Ramos (cell line): ENCODE data around the gene ZDHHC6.
"Not testable (repeated sequence)": the region's sequence is repeated elsewhere in the genome, so short reads cannot be mapped to it uniquely, and the experiment has no call there.

Experiments
- in situ Hi-C: fragments of 300-500 bp; cut with MboI; formaldehyde crosslinking; loops from one replicate; pipeline ENCODE4 v1.14.3; 2022; ENCODE audit warnings: low sequenced_read_pairs; ENCODE audit not compliant: unreplicated experiment

Gene ZDHHC6

DNA sequence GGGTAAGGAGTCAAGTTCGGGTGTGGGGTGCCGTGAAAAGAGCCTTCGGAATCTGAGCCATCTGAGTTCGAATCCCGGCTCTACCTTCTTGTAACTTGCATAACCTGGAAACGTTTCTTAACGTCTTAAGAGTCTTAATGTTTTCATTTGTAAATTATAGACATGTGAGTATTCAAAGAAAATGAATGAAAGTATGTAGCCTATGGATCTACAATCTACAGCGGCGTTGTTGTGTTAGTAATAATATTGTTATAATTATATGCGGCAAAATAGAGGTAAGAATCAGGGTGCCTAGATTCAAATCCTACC lies 860 bp upstream of the ZDHHC6 start:
- in situ Hi-C loops = no loop called here

DNA sequence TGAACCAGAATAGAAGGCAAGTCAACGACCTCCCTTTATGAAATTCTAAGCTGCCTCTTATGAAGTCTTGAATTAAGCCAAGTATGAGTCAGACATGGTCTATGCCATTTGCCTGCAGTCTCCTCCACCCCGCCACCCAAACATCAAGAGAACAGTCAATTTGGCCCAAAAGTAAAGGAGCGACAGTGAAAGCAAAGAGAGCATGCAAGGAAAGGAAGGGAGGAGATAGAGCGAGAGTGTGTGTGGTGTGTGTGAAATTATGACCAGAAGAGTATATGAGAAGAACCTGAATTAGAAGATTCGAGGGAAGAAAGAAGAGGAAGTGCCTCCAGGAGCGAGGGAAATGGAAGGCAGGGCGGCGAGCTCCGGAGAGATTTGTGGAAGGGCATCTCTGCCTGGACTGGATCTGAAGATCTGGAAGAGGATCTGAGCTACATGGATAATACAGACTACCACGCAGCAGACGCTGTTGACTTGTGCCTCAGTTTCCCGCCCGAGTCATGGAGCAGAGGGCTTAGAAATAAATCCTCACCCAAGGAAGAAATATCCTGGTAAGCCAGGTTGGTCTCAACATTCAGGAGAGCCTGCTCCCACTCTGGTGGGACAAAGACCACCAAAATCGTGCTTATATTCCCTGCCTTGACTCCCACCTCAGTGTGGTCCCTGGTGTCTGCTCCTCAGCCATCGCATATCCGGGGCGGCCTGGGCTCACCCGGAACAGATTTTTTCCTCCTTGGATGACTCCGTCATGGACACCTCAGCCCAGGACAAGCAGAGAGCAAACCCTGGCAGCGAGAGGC lies 459 bp downstream of the ZDHHC6 start:
- in situ Hi-C loops = no loop called here

DNA sequence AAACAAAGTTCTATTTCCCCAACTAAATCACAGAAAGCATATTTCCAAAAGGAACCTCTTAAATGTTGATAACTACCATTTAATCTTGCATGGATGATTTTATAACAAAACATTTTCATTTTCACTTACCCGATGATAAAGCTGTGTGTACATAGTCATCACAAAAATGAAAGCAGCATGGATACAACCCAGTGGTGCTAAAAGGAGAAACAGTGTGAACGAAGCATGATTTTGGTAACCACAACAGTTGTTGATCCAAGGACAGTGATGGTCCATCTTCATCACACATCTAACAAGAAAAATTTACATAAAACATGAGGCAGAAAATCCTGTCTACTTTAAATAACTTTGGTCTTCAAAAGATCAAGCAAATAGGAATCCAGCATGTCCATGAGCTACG lies 4.7 kb downstream of the ZDHHC6 start:
- in situ Hi-C loops = no loop called here

- in situ Hi-C loops = no loop called here
Measured at GRCh38 chr10:112441520-112441919, 5.2 kb downstream of the ZDHHC6 start.

- in situ Hi-C loops = no loop called here
Measured at GRCh38 chr10:112438356-112438755, 8.4 kb downstream of the ZDHHC6 start.

DNA sequence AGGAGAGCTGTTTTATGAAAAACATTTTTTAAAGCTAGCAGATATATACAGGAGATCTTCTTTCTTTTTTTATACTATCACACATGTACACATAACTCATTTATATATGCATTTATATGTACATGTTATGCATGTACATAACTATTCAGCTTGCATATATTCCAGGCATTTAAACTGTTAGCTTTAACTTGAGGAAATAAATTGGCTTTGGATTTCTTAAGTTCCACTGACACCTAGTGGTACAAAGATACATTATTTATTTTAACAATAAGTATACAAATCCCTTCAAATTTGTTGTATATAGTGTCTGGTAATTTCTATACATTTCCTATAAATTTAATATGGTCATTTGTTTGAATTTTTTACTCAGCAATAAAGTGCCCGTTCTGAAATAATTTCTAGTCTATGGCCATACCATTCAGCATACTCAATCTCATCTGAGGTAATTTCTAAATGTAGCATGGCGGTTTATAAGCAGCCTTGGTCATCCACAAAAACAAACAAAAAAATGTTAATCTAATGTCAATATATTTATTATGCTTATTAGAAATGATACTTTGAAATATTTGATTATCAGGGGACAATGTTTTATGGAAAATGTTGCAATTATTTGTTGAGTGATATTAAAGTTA lies 11.6 kb downstream of the ZDHHC6 start:
- in situ Hi-C loops = no loop called here

DNA sequence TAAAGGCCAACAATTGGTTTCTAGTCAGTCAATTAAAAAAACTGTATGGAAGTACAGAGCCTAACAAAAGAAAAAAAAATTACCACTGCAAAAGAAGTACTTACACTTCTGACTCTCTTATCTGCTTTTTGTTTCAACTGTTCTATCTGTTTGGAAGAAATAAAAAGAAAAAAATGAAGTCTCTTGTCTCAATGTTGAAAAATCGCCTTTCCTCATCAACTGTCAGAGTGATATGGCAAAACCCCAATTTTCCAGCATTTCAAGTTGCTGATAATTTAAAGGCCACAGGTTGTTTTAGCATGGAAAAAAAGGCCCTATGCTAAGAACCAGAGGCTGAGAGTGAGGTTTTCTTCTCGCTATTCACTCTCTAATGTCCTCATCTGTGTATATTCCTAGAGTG lies 13.6 kb downstream of the ZDHHC6 start:
- in situ Hi-C loops = no loop called here

DNA sequence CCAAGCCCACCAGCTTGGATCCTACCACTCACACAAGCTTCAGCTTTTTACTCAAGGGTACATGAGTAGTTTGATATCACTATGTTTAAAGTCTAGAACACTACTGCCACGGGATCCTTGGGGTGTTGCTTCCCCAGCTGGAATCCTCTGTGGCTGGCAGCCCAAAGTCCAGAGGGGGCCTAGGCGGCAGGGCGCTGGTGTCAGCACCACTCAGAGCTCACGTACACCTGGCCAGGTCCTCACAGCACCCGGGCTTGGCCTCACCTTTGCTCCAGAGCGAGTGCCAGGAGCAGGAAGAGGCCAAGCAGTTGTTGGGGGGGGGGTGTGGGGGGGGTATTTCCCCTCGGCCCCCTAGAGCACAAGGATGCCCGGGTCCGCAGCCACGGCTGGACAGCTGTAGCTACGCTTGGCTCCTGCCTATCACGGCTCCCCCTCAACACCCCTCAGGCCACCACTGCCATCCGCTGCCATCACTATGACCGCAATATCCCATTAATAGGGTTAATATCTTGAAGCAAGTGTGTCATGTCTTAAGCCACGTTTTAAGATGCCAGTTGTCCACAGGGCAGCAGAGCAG lies 17.0 kb downstream of the ZDHHC6 start:
- in situ Hi-C loops = no loop called here

DNA sequence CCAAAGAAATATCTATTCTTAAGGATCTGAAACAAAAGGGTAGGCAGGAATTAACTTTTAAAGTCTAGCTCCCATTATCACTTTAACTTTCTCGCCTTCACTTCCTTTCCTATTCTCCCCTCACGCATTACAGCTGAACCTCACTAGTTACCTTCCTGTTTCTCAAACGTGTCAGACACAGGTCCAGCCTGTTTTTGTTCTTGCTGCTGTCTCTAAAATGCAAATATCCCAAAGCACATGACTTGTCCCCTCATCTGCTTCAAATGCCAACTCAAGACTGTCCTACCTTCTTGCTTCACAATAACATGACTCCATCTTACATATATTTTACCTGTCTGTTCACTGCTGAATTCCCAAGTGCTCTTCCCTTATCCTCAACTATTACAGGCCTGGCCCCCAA lies 17.6 kb downstream of the ZDHHC6 start:
- in situ Hi-C loops = no loop called here

- in situ Hi-C loops = no loop called here
Measured at GRCh38 chr10:112426111-112426510, 20.6 kb downstream of the ZDHHC6 start.

DNA sequence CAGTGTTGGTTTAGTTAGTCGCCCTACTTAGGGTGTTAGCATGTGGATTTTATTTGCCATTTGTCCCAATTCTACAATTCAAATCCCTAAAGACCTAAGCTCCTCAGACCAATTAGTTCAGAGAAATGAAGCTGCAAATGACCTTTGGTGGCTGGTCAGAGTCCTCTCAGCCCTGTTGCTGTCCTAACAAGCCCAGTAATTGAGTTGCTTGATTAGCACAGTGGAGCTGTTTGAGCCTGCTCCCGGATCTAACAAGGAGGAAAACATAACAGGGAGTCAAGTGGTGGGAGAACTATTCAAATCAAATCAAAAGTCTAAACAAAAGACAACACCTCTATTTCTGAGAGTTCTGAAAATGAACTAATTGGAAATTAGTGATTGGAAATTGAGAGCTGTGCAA lies 22.1 kb downstream of the ZDHHC6 start:
- in situ Hi-C loops = no loop called here

DNA sequence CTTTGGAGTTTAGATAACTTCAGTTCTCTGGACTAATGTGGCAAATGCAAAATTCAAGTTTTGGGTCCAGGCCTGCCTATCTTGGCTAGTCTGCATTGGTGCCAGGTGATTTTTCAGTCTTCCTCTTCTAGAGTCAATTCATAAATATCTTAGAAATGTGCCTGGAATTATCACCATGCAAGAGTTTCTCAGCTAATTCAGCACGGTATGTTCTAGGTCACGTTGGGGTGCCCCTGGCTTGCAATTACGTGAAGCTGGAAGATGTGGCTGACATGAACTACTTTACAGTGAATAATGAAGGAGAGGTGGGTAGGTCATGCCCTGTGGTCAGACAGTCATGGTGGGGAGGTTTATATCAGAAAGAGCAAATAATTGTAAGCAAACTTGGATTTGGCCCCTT lies 25.0 kb downstream of the ZDHHC6 start:
- in situ Hi-C loops = no loop called here

DNA sequence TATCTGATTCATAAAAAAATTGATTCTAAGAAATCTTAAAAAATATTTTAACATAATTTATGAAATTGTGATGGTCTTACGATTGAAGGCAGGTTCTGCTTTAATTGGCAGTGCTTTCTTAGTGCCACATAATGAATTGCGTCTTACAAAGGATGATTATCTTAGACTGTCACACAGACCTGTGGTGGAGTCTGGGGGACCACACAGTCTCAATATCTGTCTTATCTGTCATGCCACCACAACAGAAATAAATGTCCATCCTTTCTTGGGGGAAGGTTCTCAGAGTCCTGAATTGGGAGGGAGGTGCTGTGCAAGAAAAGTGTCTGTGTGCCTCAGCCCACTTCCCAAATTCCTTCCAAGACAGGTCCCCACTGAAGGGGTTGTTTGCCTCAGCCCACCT lies 34.0 kb downstream of the ZDHHC6 start:
- in situ Hi-C loops = no loop called here

DNA sequence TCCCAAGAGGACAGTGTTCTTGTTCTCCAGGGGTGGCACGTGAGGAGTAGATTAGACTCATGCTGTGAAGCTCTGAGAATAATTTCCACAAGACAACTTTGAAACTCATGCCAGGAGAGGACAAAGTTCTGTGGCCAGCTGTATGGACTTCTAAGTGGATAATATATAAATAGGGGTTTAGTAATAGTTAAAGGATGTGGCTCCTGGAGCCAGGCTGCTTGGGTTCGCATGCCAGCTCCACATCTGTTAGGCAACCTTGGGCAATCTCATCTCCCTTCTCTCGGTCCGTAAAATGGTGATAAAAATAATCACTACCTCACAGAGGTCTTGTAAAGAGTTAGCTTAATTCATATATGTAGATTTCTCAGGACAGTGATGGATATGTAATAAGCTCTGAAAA lies 37.0 kb downstream of the ZDHHC6 start:
- in situ Hi-C loops = no loop called here

DNA sequence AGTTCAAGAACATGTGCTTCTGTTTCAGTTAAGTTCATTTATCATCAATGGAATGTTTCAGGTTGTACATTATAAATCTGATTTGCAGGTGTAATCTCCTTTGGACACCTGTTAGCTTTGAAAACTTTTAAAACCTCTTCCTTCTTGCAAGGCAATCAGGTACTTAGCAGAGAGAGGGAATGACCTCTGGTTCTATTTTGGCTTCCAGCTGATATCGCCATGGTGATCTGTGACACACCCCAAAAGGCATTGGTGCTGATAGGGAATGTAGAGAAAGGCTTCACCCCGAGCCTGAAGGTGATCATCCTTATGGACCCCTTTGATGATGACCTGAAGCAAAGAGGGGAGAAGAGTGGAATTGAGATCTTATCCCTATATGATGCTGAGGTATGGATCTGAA lies 37.4 kb downstream of the ZDHHC6 start:
- in situ Hi-C loops = no loop called here

- in situ Hi-C loops = no loop called here
Measured at GRCh38 chr10:112407696-112408095, 39.0 kb downstream of the ZDHHC6 start.

- in situ Hi-C loops = not testable (repeated sequence)
Measured at GRCh38 chr10:112406806-112407205, 39.9 kb downstream of the ZDHHC6 start.

DNA sequence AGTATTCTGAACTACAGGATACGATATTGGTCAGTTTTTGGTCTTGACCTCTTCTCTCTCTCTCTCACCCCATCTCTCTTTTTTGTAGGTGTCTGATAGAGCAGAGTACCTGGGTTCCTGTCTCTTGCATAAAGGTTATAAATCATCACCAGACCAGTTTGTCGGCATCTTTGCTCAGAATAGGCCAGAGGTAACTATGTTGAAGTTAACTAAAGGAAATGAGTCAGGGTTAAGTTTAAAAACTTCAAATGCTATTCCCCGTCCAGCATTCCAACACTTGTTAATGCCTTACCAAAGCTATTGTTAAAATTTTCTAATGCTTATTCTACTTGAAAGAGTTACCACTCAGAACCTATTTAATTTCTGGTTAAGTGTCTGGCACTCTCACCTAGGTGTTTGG lies 42.1 kb downstream of the ZDHHC6 start:
- in situ Hi-C loops = no loop called here

GRCh38 chr10:112402917-112403316 lies 43.8 kb downstream of the ZDHHC6 start:
- in situ Hi-C loops = no loop called here

DNA sequence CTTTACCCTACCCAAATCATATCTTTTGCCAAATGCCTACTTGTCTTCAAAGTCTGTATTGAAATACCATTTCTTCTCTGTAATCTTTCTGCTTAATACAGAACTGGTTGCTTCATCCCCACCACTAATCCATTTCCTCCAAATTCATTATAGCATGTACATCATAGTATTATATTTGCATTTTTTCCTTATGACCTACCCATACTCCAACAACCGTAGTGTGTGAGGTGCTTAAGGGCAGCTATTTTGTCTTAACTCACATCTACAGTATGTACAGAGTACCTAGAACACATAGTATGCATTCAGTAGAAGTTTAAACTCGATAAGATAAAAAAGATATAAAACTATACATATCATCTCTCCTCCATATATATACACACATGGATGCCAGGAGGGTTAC lies 49.1 kb downstream of the ZDHHC6 start:
- in situ Hi-C loops = no loop called here

DNA sequence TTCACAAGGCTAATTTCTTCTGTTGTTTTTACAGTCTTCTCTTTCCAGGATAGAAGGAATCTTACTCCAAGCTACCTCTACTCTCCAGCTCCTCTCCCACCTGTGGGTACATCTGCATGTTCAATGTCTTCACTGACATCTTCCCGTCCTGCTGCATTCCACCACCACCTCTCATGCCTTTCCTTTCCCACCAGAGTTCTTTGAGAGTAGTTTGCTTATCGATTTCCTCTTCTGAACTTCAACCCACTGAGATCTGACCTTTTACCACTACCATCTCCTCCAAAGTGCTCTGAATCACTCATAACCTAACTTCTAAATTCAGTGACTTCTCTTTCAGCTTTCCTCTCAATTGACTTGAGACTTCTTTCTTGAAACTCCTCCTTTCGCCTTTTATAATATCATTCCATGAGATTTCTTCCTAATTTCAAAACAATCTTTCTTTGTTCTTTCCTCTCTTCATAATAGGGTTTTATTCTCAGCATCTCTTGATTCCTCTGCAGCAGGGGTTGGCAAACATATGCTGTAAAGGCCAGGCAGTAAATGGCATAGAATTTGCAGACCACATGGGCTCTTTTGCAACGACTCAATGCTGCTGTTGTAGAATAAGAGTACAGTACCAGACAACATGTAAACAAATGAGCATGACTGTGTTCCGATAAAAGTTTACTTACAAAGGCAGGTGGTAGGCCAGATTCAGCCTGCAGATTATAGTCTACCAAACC lies 50.7 kb downstream of the ZDHHC6 start:
- in situ Hi-C loops = no loop called here
